ENCODE data around the gene CTIF. TPM values are rescaled to one million over a fixed set of nuclear protein-coding genes. Genes with fewer than 3 reads are reported as not detected.
"Not testable (repeated sequence)": the region's sequence is repeated elsewhere in the genome, so short reads cannot be mapped to it uniquely, and the experiment has no call there.

CTIF gene
- total RNA-seq, 1 donor from 2014 or later = 23.4 TPM

DNA sequence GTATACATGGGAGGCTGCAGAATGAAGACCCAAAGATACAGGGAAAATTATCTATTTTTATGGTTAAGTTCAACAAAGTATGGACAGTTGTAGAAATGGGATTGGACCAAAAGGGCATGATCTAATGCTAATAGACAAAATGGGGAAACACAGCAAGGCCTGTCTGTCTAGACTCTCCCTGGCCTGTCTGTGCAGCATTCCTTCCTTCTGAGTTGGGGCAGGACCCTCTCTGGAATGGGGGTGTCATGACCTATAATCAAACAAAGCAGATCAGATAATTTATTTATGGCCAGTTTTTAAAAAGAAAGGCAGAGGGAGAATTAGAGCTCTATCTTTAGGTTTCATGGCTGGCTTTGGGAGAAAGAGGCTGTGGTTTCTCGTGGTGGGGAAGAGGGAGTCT is 104.4 kb downstream of the CTIF start:
- DNase-seq = no peak

DNA sequence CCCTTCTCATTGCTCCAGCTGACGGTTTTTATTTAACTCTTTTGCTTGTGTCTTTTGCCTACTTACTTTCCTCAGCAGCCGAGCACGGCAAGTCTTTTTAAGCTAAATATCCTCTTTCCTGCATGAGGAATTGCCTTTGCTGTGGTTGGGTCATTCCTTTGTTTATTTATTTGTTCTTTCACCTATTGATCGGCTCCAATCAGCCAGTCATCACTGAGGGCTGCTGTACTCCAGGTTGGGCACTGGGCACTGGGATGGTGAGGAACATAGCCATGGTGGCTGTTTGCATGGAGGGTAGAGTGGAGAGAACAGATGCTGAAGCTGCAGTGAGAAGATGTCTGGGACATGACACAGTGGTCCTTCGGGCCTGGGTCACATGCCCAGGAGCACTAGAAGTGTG is 105.2 kb downstream of the CTIF start:
- DNase-seq = no peak

DNA sequence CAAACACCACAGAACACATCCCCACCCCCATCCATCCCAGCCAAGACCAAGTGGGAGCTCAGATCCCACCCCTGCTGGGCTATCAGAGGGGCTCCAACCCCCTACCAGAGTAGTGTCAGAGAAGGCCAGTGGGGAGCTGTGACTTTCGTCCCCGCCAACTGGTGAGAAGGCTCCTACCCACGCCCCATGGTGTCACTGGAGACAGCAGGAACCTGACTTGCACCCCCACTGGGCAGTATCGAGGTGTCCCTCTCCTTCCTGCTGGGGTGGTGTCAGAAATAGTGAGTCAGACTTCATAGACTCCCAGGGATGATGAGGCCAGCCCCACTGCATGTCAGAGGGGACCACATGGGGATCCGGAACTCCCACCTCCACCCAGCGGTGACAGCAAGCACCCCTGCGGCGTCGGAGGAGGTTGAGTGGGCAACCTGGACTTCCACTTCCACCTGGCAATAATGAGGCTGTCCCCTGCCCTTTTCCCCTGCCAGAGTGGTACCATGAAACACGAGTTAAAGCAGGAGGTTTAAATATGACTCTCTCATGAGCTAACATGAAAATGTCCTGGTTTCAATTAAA is 106.7 kb downstream of the CTIF start:
- DNase-seq = no peak

- DNase-seq = no peak
Measured at GRCh38 chr18:48646976-48647375, 108.1 kb downstream of the CTIF start.

DNA sequence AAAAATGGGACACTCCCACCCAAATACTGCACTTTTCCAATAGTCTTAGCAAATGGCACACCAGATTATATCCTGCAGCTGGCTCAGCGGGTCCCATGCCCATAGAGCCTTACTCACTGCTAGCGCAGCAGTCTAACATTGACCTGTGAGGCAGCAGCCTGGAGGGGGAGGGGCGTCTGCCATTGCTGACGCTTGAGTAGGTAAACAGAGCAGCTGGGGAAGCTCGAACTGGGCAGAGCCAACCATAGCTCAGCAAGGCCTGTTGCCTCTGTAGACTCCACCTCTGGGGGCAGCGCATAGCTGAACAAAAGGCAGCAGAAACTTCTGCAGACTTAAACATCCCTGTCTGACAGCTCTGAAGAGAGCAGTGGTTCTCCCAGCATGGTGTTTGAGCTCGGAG is 110.4 kb downstream of the CTIF start:
- no peak for DNase-seq

DNA sequence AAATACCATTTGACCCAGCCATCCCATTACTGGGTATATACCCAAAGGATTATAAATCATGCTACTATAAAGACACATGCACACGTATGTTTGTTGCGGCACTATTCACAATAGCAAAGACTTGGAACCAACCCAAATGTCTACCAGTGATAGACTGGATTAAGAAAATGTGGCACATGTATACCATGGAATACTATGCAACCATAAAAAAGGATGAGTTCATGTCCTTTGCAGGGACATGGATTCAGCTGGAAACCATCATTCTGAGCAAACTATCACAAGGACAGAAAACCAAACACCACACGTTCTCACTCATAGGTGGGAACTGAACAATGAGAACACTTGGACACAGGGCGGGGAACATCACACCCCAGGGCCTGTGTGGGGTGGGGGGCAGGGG is 115.8 kb downstream of the CTIF start:
- not testable (repeated sequence) for DNase-seq

- no peak for DNase-seq
Measured at GRCh38 chr18:48655508-48655907, 116.7 kb downstream of the CTIF start.

- no peak for DNase-seq
Measured at GRCh38 chr18:48656176-48656575, 117.3 kb downstream of the CTIF start.

DNA sequence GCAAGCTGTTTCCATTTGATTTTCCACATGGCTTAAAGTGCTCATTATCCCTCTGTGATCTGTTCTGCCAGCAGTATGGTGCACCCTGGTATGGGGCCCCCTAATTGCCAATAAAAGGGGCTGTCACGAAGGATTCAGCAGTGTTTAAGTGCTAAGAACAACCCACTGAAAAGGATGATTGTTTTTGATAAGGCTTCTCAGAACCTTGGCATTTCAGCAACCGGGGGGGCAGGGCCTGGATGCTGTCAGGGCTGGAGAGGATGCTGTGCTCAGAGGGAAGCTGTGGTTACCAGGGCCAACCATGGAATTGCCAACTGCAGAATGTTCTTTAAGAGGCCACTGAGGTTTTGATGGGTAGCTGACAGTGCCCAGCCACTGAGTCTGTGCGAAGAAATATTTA is 117.8 kb downstream of the CTIF start:
- DNase-seq = no peak

DNA sequence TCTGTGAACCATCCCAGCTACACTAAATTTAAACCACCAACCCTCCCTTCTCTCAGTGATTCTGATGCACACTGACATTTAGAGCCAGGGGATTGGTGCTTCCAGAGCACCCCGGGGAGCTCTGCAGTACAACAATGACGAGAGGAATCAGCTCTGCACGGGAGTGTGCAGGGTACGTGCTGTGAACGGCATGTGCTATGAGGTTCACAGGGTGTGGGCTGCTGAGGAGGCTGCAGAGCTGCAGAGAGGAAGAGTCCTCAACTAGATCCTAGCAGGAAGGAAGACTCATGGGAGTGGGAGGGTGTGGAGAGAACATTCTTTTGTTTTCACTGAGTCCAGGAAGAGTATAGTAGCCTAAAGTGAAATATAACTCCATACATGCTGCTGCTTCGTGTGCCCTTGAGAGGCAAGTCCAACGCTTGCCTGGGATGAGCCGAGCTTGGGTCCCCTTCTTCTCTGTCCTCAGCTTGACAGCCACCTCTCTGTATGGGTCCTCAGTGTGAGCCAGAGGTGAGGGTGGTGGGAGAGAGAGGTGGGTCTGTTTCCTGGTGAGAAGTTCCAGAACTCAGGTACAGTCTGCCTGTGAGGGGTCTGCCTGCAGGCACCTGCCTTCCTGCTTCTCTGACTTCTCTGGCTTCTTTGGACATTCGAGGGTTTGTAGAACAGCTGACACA is 118.8 kb downstream of the CTIF start:
- DNase-seq = peak; percentile 33

DNA sequence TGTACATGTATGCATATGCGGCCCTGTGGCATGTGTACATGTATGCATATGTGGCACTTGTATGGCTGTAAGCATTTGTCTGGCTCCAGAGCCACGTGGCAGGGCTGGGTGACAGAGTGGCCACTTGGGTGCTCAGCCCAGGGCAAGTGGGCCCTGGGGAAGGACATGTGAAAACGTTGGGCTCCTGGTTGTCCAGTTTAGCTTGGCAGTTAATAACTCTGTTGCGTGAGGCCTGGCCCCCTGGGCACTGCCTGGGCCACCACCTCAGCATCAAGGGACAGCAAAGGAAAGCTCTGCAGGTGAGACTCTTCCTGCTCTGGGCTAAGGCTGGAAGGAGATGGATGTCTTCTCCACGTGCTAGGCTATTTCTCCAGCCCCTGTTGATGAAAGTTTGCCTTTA is 119.9 kb downstream of the CTIF start:
- no peak for DNase-seq

- DNase-seq = no peak
Measured at GRCh38 chr18:48659188-48660009, 120.6 kb downstream of the CTIF start.

DNA sequence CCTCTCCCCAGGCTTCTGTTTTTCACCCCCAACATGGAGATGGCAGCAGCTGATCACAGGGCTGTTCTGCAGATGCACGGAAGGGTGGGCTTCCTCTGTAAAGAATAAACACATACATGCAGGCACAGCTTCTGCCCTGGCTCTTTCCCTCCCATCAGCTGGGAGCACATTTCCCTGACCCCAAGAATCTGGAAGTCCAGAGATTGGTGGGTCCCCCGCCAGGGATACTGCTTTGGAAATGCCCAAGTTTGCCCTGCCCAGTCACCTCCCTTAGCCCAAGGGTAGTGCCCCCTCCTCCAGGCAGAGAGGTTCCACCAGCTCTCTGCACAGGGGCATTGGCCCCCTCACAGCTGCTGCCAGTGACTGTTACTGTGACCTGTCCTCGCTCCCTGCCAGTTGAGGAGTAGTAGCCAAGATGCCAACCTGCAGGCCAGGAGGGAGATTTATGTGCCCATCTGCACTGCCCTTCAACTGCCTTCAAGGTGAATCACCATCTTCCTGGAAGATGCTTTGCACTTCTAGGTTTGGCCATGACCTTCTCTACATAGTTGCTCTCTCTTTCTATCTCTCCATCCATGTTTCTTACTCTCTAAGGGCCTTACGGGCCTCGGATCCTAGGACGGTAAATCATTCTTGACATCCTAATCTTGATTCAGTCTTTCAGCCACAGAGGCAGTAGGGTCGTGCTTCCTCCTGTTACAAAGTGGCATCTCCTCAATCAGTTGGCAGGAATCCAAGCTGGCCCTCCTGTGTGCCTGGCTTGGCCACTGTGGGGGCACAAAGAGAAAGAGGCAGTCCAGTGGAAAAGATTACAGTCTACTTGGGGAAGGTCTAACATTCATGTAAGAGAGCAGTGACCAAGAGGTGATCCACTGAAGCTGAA is 121.8 kb downstream of the CTIF start:
- no peak for DNase-seq

GRCh38 chr18:48661421-48661820 is 122.6 kb downstream of the CTIF start:
- DNase-seq = no peak

DNA sequence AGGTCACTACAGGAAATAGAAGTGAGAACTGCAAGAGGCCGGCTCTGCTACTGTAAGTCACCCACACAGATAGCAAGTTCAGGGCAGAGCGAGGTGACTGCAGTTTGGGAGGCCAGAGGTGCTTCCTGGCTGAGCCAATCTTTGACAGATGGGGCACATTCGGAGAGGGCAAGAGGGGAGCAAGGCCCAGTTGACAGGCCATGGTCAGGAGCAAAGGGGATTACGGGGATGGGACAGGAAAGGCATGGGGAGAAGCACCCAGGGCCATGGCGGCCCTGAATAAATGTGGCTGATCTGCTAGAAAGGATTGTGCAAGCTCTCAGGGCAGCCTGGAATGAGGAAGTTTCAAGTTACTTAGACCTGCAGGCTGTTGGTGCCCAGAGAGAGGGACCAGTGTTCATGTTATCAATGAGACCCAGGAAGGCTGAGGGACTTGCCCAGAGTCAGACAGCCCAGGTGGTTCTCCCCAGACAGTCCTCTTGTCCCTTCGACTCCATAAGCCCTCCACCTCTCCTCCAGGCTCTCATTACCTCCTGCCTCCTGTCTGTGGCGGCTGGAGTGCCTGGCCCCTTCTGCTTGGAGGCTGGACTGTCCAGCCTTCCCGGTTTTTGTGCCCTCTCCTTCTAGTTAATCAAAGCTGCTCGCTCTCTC is 123.3 kb downstream of the CTIF start:
- peak; percentile 32 for DNase-seq

DNA sequence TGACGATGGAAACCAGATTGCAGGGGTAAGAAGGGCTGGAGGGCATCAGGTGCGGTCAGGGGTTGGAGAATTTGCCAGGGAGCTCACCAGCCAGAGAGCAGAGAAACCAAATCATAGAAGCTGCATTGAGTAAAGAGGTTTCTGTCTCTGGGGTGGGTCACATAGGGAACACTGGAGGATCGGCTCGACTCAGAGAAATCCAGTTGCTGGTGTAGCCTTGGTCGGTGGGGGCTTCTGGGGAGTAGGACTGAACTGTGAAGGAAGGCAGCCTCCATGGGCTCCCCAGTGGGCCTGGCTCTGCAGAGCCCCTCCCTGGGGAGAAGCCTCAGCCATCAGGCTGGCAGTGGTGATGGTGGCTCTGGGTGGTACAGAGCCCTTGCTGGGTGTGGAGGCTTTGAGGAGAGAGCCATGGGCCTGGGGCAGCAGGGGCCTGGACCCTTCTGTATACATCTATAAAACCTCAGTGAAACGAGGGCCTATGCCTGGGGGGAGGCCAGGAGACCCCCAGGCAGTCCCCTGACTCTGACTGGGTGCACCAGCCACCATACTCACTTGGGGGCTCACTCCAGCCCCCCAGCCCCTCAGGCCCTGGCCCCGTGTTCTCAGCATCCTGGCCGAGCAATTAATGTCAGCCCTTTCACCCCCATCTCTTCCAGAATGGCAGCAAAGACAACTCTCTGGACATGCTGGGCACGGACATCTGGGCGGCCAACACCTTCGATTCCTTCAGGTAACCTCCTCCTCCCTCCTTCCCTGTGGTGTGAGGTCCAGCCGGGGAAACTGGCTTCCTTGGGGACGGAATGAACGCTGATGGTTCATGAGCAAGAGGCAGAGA is 124.5 kb downstream of the CTIF start:
- no peak for DNase-seq

DNA sequence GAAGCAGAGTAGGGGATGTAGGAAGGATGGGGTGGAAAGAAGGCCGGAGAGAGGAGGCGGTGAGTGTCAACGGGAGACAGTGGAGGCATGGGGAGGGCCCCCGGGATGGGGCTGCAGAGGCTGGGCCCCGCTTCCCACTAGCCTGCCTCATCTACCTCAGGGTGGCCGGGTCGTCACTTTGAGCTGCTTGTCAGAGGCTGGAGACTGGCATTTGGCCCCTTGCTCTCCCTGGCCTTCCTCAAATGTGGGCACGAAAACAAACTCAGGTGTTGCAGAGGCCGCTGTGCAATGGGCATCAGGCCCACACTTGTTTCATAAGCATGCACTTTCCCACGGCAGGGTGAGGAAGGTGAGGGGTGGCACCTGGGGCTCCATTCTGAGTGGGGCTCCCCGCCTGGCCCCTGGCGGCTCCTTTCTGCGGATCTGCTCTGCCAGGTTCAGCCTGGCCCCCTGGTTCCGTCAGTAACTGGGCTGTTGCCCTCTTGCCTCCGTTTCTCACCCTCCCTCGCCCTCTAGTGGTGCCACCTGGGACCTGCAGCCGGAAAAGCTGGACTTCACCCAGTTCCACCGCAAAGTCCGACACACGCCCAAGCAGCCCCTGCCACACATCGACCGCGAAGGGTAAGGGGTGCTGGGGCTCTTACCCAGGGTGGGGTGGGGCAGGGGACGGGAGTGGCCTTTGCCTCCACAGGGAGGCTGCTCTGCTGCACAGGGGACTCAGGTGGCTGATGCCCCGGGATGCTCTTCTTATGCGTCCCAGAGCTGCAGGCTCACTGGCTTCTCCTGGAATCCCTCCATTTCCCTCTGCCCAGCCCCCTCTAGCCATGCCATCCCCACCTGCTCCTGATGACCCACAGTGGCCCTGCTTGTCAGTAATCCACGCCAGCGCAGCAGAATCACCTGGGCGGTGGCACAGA is 125.4 kb downstream of the CTIF start:
- DNase-seq = peak; percentile 67

DNA sequence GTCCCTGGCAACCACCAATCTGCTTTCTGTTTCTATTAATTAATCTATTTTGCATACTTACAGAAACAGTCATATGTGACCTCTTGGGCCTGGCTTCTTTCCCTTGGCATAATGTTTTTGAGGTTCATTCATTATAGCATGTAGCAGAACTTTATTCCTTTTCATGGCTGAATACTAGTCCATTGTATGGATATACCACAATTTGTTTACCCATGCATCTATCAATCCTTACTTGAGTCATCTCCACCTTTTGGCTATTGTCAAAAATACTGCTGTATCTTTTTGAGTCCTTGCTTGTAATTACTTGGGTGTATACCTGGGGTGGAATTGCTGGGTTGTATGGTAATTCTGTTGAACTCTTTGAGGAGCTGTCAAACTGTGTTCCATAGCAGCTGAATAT is 126.8 kb downstream of the CTIF start:
- no peak for DNase-seq

DNA sequence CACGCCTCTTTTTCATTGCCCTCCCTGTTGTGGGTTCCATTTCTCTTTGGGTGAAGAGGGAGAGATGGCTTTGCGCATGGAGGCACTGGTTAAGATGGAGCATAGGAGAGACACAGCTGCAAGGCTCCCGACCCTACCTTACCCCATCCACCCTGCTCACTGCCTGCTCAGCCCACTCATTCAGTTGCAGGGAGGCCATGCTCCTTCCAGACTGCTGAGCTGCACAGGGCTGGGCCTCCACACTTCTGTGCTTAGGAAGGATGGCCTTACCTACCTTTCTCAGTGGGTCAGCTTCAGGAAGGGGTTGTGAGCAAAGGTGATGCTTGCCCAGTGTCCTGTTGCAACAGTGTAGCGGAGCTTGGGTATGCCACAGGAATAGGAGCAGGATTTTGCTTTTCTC is 127.8 kb downstream of the CTIF start:
- no peak for DNase-seq

All from tongue (tissue), 2 donors.